GM12892 (cell line): ENCODE results near the gene ACAP1.

Experiments used
- POLR2A ChIP-seq: IDR thresholded peaks from 2 replicates; pipeline ENCODE4 v1.6.1; 2011; ENCODE audit warnings: low read depth, low read length, control low read depth
- TAF1 ChIP-seq: IDR thresholded peaks from 2 replicates; pipeline ENCODE4 v1.6.1; 2011; ENCODE audit warnings: low read depth, mild to moderate bottlenecking, control low read depth, low read length, borderline replicate concordance

DNA sequence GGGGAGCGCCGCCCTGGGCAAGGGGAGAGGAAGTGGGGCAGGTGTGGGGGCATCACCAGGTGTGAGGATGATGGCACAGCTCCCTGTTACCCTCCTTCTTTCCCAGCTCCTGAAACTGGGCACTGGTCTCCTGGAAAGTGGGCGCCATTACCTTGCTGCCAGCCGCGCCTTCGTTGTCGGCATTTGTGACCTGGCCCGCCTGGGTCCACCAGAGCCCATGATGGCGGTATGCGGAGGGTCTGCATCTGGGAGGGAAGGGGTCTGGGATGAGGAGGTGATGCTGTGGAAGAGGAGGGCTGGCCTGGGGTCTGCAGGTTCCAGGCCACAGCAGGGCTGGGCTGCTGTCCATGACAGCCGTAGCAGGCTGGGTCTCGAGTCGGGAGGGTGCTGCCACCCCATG lies 5.5 kb downstream of the ACAP1 start:
- no peak for TF ChIP-seq TAF1
- TF ChIP-seq POLR2A: no peak
